ENCODE measurements around the gene CAMK2A.

Gene CAMK2A

GRCh38 chr5:150208187-150209098 is 81.1 kb downstream of the CAMK2A start:
- DNase-seq: no peak

GRCh38 chr5:150206779-150207115 is 82.8 kb downstream of the CAMK2A start:
- DNase-seq: no peak

- no peak for DNase-seq
These were observed 83.3 kb downstream of the CAMK2A start for GRCh38 chr5:150206098-150206778.

- no peak for DNase-seq
These were observed 85.0 kb downstream of the CAMK2A start for GRCh38 chr5:150204590-150204960.

GRCh38 chr5:150203832-150204589 is 85.6 kb downstream of the CAMK2A start:
- no peak for DNase-seq

- no peak for DNase-seq
These were observed 87.1 kb downstream of the CAMK2A start for GRCh38 chr5:150202501-150202900.

GRCh38 chr5:150197476-150197875 is 92.1 kb downstream of the CAMK2A start:
- no peak for DNase-seq

GRCh38 chr5:150196986-150197385 is 92.6 kb downstream of the CAMK2A start:
- DNase-seq: no peak

GRCh38 chr5:150196514-150196913 is 93.1 kb downstream of the CAMK2A start:
- no peak for DNase-seq

GRCh38 chr5:150195736-150196485 is 93.7 kb downstream of the CAMK2A start:
- no peak for DNase-seq

GRCh38 chr5:150192462-150192861 is 97.1 kb downstream of the CAMK2A start:
- no peak for DNase-seq

GRCh38 chr5:150190987-150191386 is 98.6 kb downstream of the CAMK2A start:
- no peak for DNase-seq

GRCh38 chr5:150190503-150190979 is 99.0 kb downstream of the CAMK2A start:
- no peak for DNase-seq

GRCh38 chr5:150189728-150190502 is 99.7 kb downstream of the CAMK2A start, which contains the start of gene SLC6A7:
SLC6A7 (plus strand) TSS chr5:150190062; CDS start chr5:150190328, 266 bp downstream.
- no peak for DNase-seq

- no peak for DNase-seq
These were observed 100.2 kb downstream of the CAMK2A start for GRCh38 chr5:150189326-150189725.

GRCh38 chr5:150188146-150188842 is 101.3 kb downstream of the CAMK2A start:
- no peak for DNase-seq

GRCh38 chr5:150186897-150187296 is 102.7 kb downstream of the CAMK2A start:
- no peak for DNase-seq

GRCh38 chr5:150186137-150186536 is 103.4 kb downstream of the CAMK2A start:
- DNase-seq: no peak

- no peak for DNase-seq
These were observed 104.3 kb downstream of the CAMK2A start for GRCh38 chr5:150184990-150185912.

GRCh38 chr5:150184006-150184405 is 105.6 kb downstream of the CAMK2A start:
- DNase-seq: no peak
